KBM-7 (cell line): ENCODE measurements around the gene KCNT1.

Source experiments
- DNase-seq: peaks from one replicate; pipeline ENCODE4 v3.0.0-alpha.2; 2015
- in situ Hi-C: fragments of 300-500 bp; cut with MboI; formaldehyde crosslinking; loops from 2 replicates; pipeline ENCODE4 v1.14.3; 2020; ENCODE audit warnings: low sequenced_read_pairs, low pct_unique_long_range_greater_than_20kb, mixed read lengths

KCNT1 gene

DNA sequence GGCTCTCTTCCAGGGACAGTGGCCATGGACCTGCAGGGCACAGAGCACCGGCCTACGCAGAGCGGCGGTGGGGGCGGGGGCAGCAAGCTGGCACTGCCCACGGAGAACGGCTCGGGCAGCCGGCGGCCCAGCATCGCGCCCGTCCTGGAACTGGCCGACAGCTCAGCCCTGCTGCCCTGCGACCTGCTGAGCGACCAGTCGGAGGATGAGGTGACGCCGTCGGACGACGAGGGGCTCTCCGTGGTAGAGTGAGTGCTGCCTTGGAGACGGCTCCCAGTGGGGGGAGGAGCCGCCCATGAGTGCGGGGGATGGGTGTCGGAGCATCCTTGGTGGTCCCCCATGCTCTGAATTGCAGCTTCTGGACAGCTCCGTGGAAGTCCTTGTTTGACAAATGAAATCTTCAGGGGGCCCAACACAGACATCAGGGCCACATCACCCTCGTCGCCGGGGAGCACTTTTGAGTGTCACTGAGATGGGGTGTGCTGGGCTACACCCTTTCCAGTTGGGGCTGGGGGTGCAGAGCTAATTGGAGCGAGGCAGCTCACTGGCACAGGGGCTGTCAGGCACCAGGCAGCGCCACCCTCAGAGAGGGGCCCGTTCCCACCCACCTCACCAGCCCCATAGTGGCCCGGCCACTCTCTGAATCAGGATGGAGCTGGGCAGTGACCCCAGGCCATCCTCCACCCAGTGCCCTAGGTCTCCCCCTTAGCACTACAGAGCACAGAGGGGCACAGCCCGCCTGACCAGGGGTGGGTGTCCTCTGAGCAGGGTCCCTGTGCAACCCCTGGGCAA is 70.9 kb downstream of the KCNT1 start:
- in situ Hi-C loops: no loop called here

DNA sequence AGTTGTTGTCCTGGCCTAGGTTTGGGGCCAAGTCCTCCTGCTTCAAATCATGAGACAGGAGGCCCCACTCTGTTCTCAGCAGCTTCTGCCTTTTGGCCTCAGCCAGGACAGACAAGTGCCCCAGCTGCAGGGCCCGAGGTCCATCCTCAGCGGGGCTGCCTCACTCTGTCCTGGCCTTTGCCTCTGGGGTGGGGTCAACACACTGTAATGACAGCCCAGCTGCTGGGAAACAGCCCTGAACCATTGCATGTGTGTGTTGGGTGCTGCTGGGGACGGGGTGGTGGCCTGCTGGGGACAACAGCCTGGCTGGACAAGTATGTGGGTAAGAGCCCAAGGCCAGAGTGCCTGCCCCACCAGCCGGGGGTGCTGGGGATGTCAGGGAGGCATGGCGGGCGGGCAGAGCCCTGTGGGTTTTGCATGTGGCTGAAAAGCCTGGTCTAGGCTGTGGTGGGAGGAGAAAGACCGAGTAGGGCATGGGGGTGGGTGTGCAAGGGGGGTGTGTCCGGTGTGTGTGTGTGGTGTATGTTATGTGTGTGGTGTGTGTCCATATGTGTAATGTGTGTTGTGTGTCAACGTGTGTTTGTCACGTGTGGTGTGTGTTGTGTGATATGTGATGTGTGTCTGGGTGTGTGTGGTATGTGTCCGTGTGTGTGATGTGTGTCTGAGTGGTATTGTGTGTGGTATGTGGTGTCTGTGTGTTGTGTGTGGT is 71.7 kb downstream of the KCNT1 start:
- in situ Hi-C loops: no loop called here
- DNase-seq: no peak

More for the DNA sequence above, 70.9 kb downstream of the KCNT1 start:
- DNase-seq: no peak

DNA sequence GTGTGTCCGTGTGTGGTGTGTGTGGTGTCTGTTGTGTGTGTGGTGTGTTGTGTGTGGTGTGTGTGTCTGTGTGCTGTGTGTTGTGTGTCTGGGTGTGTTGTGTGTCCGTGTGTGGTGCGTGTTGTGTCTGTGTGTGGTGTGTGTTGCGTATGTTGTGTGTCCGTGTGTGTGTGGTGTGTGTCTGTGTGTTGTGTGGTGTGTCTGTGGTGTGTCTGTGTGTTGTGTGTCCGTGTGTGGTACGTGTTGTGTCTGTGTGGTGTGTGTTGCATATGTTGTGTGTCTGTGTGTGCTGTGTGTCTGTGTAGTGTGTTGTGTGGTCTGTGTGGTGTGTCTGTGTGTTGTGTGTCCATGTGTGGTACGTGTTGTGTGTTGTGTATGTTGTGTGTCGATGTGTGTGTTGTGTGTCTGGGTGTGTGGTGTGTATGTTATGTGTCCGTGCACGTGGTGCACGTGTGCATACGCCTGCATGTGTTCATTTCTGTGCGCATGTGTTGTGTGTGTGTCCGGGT is 72.3 kb downstream of the KCNT1 start:
- in situ Hi-C loops: no loop called here
- DNase-seq: no peak

DNA sequence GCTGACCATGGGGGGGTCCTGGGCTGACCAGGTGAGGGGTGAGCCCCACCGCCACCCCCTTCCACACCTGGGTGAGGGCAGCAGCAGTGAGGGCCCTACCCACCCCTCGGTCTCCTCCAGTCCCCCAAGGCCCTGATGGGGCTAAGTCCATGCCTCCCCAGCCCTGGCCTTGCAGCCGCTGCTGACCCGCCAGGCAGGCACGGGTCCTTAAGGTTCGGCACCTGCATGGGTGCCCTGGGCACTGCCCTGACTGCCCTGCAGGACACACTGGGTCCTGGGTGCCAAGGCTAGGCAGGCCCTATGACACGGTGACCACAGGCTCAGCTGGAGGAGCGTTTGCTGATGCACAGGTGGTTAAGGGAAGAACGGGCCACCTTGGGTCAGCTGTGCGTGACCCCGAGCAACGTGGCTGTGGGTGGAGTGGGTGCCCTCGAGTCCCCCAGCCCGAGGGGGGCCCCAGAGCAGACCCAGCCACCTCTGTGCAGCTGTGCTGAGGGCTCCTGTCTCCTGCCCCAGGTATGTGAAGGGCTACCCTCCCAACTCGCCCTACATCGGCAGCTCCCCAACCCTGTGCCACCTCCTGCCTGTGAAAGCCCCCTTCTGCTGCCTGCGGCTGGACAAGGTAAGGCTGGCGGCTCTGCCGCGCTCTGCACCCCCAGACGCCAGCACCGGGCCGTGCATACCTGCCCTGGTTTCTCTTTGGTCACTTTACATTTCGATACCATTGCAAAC is 73.0 kb downstream of the KCNT1 start:
- no peak for DNase-seq
- in situ Hi-C loops: no loop called here

DNA sequence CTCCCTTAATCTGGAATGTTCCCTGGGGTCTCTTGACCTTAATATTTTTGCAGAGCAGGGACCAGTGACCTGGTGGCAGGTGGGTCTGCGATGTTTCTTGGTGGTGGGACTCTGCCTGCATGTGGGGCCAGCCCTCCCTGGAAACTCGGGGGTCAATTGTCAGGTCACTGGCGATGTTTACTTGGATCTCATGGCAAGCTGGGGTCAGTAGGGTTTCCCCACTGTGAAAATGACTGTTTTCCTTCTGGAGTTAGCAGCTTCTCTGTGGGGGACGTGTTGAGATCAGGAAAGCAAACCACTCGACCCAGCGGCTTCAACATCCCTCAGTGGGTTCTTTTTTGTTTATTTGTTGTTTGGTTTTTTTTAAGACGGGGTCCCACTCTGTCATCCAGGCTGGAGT is 73.9 kb downstream of the KCNT1 start:
- in situ Hi-C loops: no loop called here
- no peak for DNase-seq

- DNase-seq: no peak
- in situ Hi-C loops: no loop called here
Observed at GRCh38 chr9:135776893-135777622, 75.1 kb downstream of the KCNT1 start.

DNA sequence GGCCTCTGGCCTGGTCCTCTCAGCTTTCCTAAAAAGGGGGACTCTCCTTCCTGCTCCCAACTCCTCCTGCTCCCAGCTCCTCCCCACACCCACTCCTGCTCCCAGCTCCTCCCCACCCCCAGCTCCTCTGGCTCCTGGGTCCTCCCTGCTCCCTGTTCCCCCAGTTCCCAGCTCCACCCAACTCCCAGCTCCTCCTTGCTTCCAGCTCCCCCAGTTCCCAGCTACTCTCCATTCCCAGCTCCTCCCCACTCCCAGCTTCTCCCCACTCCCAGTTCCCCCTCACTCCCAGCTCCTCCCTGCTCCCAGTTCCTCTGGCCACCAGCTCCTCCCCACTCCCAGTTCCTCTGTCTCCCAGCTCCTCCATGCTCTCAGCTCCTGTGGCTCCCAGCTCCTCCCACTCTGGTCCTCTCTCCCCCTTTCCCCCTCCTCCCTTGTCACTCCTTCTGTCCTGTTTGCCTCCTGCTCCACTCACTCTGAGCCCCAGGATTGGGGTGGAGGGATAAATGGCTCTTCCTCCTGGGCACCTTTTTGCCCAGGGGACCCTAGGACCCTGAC is 75.7 kb downstream of the KCNT1 start:
- DNase-seq: no peak
- in situ Hi-C loops: no loop called here

DNA sequence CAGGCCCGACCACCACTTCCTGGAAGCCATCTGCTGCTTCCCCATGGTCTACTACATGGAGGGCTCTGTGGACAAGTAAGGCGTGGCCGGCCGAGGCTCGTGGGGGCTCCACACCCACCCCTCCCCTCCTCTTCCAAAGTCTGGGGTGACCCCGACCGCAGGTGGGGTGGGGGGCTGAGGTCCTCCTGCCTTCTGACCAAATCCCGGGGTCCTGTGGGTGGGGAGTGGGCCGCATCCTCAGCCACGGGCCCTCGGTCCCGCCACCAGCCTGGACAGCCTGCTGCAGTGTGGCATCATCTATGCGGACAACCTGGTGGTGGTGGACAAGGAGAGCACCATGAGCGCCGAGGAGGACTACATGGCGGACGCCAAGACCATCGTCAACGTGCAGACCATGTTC is 76.4 kb downstream of the KCNT1 start:
- in situ Hi-C loops: no loop called here
- no peak for DNase-seq

DNA sequence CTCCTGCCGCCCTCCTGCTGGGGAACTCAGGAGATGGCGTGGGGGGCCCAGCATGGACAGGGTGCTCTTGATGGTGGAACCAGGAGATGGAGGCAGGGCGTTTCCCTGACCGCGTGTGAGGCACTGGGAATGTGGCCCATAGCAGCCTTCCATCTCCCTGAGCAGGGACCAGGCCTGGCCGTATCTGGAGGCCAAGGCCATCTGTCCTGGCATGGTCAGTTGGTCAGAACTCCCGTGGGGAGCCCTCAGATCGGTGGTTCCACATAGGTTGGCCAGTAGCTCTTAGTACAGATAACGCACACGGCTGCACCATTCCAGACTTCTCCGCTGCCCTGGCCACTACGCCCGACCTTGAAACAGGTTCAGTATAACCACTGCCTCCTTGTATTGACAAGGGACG is 77.6 kb downstream of the KCNT1 start:
- in situ Hi-C loops: no loop called here
- DNase-seq: no peak

- in situ Hi-C loops: no loop called here
- DNase-seq: no peak
Observed at GRCh38 chr9:135780086-135780485, 78.1 kb downstream of the KCNT1 start.

DNA sequence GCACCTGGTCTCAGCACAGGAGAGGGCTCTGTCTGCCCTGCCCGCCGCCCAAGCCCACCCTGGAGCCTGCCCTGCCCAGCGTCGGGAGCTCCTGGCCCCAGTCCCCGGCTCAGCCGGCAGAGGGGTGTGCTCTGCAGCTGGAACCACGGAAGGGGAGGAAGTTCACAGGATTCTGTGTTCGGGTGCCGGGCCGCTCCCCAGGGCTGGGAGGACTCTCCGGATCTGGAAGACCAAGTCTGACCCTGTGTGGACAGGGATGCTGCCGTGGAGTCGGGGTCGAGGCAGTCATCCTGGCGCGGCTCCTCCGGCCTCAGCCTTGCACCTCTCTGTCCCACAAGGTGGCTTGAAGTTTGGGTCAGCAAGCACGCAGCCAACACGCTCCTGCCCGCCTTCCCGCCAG is 78.6 kb downstream of the KCNT1 start:
- in situ Hi-C loops: no loop called here
- DNase-seq: no peak

DNA sequence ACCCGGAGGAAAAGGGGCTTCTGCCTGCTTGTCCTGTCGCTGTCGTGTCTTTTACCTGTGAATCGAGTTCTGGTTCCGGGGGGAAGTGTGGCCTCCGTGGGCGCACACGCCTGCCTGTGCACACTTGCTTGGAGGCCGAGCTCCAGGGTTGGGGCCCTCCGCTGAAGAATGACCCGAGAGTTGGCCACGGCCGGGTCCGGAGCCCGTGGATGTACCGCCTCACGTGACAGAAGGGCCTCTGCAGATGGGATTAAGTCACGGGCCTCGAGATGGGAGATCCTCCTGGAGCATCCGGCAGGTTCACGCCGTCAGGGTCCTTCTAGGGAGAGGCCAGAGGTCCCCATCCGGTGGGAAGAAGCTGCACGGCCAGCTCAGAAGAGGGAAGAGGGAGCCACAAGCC is 81.0 kb downstream of the KCNT1 start:
- in situ Hi-C loops: no loop called here
- DNase-seq: no peak

DNA sequence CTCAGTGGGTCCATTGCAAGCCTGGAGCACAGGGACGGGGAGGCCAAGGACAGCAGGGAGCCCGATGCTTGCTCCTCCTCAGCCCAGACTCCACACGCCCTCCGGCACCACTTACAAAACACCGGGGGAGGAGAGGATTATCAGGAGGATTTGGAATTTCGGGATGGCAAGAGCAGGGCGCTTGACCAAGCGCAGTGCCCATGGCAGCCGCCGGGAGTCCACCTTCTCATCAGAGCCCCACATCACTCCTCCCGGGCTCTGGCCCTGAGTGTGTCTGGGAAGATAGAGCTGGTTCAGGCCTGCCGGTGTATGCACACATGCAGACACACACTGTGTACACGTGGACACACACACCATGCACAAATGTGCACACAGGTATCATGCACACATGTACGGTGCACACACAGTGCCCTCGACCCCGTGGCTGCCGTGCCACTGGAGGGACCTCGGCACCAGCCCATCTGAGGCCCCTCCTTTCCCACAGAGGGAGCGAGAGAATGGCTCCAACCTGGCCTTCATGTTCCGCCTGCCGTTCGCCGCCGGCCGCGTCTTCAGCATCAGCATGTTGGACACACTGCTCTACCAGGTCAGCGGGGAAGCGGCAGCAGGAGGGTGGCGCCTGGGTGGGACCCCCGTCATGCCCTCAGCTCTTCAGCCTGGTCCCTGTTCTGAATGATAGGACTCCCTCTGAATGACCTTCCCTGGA is 81.7 kb downstream of the KCNT1 start:
- in situ Hi-C loops: no loop called here
- no peak for DNase-seq

- in situ Hi-C loops: no loop called here
- DNase-seq: no peak
Observed at GRCh38 chr9:135785013-135785575, 83.1 kb downstream of the KCNT1 start.

DNA sequence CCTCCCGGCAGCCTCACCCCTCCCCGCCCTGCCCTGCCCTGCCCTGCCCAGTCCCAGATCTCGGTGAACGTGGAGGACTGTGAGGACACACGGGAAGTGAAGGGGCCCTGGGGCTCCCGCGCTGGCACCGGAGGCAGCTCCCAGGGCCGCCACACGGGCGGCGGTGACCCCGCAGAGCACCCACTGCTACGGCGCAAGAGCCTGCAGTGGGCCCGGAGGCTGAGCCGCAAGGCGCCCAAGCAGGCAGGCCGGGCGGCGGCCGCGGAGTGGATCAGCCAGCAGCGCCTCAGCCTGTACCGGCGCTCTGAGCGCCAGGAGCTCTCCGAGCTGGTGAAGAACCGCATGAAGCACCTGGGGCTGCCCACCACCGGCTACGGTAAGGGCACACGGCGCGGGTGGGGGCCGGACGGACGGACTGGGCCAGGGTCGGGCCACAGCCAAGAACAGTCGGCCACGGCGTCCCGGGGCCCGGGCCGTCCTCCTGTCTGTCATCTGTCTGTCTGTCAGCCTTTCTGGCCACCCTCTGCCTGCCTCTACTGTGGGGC is 84.2 kb downstream of the KCNT1 start:
- in situ Hi-C loops: no loop called here
- no peak for DNase-seq

- in situ Hi-C loops: no loop called here
- DNase-seq: no peak
Observed at GRCh38 chr9:135787317-135787716, 85.3 kb downstream of the KCNT1 start.

DNA sequence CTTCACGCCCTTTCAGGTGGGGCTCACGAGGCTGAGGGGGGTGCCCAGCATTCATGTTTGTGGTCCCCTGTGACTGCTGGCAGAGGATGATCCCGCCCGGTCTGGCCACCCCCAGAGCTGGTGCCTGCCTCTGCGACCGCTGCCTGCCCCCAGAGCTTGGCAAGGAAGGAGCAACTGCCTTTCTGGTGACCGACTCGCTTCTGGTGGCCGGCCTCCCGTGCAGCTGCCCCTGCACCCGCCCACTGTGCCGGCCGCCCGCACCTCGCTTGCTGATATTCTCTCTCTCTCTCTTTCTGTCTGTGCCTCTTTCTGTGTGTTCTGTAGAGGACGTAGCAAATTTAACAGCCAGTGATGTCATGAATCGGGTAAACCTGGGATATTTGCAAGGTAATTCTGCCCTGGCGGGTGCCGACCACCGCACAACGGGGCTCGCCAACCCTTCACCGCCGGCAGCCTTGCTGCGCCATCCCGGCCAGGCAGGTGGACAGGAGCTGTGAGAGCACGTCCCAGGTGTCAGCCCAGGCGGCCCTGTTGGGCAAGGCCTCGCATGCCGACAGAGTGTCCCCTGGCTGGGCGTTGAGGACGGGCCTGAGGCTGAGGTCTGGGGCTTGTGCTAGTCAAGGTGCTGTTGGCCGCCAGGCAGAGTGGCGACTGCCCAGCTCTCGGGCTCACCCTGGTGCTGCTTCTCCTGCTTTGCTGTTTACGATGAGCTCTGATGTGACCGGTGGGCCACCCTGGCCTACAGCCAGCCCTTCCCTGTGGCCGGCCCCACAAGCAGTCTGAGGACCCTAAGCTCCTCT is 86.0 kb downstream of the KCNT1 start:
- in situ Hi-C loops: no loop called here
- DNase-seq: no peak
